Body of pancreas (tissue), 4 donors: ENCODE data around the gene USP21.

ENCODE experiments used
- POLR2A ChIP-seq, 3 donors: fragments of 450-650 bp; IDR thresholded peaks; one replicate each; pipeline ENCODE4 v1.6.1; 2016; ENCODE audit warnings: antibody characterized with exemption in 3 of 3, mild to moderate bottlenecking in 2 of 3
- TF ChIP-seq, protein P1 (sequence below), 7 experiments: fragments of 450-650 bp in 4 of 7; fragments of 200-600 bp in 3 of 7; sonication (generic) in 3 of 7; IDR thresholded peaks; one replicate each; pipeline ENCODE4 v1.5.1; 2016 to 2019; ENCODE audit warnings: antibody characterized with exemption in 7 of 7

- TF ChIP-seq, protein P1, sequence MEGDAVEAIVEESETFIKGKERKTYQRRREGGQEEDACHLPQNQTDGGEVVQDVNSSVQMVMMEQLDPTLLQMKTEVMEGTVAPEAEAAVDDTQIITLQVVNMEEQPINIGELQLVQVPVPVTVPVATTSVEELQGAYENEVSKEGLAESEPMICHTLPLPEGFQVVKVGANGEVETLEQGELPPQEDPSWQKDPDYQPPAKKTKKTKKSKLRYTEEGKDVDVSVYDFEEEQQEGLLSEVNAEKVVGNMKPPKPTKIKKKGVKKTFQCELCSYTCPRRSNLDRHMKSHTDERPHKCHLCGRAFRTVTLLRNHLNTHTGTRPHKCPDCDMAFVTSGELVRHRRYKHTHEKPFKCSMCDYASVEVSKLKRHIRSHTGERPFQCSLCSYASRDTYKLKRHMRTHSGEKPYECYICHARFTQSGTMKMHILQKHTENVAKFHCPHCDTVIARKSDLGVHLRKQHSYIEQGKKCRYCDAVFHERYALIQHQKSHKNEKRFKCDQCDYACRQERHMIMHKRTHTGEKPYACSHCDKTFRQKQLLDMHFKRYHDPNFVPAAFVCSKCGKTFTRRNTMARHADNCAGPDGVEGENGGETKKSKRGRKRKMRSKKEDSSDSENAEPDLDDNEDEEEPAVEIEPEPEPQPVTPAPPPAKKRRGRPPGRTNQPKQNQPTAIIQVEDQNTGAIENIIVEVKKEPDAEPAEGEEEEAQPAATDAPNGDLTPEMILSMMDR (IDR thresholded peaks at IDR 0.05): no peak
- TF ChIP-seq POLR2A (IDR thresholded peaks at IDR 0.05): no peak
Observed at GRCh38 chr1:161114556-161114955, 44.7 kb upstream of the USP21 start.
